ENCODE measurements around the gene CAPN10.

CAPN10 gene

GRCh38 chr2:240575101-240575965, 11.2 kb upstream of the CAPN10 start:
- no peak for FAIRE-seq

GRCh38 chr2:240576036-240576435, 10.5 kb upstream of the CAPN10 start:
- no peak for FAIRE-seq

- no peak for FAIRE-seq
Measured at GRCh38 chr2:240576436-240577205, 9.9 kb upstream of the CAPN10 start.

GRCh38 chr2:240577281-240578109, 9.0 kb upstream of the CAPN10 start:
- FAIRE-seq: no peak

DNA sequence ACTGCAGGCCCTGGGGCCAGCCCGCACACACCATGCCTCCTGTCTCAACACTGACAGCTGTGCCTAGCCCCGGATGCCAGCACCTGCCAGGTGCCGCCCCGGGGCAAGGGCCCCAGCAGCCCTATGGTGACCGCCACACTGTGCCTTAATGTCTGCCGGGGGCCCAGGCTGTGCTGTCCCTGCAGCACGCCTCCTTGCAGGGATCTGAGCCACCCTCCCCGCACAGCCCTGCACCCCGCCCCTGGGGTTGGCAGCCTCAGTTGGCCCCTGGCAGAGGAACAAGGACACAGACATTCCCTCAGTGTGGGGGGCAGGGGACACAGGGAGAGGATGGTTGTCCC, 8.5 kb upstream of the CAPN10 start:
- FAIRE-seq: no peak

- FAIRE-seq: no peak
Measured at GRCh38 chr2:240578488-240578887, 8.0 kb upstream of the CAPN10 start.

DNA sequence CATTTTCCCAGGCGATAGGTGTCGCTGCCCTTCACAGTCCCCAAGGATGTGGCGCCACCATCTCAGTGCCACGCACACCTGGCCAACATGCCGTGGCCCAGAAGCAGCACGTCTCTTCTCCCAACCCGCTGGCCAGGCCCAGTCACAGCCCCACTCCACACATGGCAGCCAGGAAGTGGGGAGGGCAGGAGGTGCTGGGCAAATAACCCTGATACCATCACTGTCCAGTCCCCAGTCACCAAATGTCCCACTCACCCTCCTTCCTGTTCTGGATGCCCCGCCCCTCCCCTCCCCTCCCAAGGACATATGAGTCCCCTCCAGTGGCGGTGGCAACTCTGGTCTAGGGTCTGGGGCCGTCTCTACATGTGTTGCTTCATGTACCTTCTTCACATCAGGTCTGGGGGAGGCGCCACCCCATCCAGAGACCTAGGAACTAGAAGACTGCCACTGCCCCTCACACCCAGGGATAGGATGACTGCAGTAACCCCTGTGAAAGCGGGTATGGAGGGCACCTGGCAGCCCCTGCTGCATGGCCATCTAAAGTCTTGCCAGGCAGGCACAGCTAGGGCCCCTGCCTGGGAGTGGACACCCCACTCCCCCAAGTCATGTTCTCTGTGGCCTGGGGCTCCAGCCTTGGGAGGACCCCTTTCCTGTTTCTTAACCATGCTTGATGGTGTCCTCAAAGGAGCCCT, 7.3 kb upstream of the CAPN10 start:
- FAIRE-seq: no peak

DNA sequence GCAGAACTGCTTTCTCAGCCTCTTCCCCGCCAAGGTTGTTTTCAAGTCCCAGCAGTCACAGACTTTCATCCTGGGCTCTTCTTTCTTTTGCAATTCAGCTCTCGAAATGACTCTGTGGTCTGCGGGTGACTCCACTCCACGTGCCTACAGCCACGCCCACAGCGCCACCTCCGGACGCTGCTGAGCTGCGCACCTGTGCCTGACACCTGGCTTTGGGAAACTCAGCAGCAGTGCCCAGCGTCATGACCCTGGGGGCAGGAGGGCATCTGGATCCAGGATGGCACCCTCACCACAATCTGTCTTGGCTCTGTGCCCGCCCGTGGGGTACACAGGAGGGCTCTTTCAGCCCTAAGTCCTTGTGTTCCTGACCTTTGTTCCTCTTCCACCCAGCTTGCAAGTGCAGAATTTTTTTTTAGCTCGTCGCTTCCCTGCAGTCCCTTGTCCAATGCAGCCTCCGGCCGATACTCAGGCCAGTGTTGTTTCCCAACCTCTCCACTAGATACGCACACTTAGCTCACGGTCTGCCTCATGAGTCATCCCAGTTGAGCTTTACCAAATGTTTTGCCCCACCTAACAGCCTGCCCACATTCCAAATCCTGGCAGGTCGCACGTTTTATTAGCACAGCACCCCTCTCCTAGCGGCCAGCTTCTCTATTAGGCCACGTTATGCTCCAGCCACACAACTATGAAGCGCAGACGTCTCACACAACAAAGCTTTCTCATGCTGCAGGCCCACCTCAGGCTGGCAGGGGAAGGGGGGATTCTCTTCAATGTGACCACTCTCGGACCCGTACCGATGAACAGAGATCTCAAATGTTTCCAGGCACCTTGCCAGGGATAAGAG, 6.5 kb upstream of the CAPN10 start:
- no peak for FAIRE-seq

DNA sequence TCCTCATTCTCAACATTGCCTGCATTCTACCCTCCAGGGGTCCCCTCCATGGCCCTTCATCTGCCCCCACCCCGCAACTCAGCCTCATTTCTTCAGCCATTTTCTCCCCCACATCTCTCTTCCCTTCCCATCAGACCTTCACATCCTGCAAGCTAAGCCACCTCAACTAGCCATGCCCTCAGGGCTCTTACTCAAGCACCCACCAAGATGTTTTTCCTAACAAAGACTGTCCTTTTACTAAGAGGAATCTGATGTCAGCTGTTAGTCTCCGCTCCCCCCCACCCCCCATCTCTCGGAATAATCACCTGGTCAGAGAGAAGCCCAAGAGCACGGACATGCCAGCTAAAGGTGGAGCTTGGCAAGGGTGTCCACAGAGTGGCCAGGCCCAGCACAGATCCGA, 4.7 kb upstream of the CAPN10 start:
- FAIRE-seq: no peak

DNA sequence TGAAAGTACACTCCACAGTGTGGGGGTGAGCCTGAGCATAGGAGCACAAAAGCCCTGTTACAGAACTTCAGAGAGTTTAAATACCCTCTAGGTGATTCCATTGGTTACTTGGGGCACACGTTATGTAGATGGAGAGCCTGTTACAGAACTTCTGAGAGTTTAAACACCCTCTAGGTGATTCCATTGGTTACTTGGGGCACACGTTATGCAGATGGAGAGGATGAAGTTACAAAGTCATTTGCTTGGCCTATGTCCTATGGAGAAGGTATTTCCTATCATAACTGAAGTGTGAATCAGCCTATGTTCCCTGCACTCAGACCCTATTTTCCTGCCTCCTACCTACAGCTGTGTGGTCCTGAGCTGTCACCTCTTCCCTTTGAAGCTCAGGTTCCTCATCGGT, 3.8 kb upstream of the CAPN10 start:
- no peak for FAIRE-seq

DNA sequence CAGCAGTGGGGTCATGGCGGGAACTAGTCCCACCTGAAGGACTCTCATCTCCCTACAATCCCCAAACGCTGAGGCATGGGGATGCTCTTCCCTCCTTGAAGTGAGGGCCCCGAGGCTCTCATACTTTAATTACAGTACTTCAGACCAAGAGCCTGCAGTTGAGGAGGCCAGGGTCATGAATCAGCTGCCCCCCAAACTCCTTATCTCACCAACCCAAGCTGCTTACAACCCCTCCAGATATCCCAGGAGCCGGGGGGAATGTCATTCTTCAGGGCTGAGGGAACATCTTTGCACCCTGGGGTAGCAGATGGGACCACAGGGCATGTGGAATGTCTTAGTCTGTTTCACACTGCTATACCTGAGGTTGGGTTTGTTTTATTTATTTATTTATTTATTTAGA, 2.8 kb upstream of the CAPN10 start:
- no peak for FAIRE-seq

DNA sequence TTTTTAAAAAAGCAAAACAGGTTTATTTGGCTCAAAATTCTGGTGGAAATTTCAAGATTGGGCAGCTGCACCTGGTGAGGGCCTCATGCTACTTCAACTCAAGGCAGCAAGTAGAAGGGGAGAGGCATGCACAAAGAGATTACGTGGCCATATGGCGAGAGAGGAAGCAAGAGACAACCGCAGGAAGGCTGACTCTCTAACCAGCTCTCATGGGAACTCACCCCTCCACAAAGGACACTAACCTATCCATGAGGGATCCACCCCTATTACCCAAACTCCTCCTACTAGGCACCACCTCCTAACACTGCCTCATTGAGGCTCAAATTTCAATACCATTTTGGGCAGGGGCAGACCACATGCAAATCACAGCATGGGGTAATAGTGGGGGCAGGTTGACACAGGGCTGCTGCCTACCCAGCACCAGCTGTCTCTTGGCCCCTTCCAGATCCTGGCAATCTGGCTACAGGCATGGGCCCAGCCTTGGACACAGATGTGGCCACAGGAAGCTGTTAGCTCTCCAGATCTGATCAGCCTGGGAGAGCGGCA, 2.0 kb upstream of the CAPN10 start:
- no peak for FAIRE-seq

DNA sequence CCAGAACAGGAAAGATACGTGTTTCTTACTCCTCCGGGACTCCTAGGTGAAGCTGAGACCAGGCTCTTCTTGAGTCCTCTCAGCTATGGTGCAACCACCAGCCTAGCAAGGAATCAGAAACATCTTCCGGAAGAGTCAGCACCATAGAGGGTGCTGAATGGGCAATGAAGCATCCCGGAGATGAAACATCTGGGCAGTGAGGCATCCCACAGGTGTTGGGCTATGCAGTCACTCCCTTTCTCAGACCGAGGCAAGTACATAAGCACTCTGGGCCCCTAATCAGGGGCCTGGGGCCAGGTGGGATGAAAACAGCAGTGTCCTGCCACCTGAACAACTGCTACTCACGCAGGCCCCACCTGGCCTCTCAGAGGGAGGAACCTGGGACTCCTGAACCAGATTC, 1.4 kb upstream of the CAPN10 start:
- FAIRE-seq: no peak

- FAIRE-seq: no peak
Measured at GRCh38 chr2:240585681-240586197, 795 bp upstream of the CAPN10 start.

DNA sequence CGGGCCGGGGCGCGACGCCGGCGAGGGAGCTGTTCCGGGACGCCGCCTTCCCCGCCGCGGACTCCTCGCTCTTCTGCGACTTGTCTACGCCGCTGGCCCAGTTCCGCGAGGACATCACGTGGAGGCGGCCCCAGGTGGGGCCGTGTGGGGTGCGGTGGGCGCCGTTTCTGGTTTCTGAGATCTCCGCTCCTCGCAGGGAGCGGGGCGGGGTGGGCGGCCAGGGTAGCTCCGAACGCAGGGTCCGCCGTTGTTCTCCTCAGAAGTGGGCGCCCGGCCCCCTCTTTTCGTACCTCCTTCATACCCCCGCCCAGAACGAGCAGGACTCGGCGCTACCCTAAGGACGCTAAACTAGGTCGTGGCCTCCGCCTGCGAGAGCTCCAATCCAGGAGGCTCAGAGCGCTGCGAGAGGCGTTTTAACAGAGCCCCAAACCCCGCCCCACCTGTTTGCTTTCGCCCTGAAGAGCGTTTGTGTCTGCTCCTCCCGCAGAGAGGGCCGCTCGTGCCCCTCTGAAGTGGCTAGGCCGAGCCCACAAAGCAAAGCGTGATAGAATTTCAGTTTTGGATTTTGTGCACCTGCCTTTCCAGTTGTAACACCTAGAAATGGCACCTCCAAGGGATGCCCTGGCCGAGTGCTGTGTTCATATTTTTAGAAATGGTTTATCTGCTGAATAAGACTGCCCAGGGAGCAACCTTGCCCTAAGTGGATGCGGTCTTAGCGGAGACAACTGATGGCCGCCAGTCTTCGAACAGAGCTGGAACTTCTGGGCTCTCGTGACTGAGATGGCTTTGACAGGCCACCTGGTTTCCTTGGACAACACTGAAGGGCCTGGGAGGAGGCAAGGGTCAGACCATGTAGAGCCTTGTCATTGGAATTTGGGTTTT, 626 bp downstream of the CAPN10 start:
- FAIRE-seq: no peak

DNA sequence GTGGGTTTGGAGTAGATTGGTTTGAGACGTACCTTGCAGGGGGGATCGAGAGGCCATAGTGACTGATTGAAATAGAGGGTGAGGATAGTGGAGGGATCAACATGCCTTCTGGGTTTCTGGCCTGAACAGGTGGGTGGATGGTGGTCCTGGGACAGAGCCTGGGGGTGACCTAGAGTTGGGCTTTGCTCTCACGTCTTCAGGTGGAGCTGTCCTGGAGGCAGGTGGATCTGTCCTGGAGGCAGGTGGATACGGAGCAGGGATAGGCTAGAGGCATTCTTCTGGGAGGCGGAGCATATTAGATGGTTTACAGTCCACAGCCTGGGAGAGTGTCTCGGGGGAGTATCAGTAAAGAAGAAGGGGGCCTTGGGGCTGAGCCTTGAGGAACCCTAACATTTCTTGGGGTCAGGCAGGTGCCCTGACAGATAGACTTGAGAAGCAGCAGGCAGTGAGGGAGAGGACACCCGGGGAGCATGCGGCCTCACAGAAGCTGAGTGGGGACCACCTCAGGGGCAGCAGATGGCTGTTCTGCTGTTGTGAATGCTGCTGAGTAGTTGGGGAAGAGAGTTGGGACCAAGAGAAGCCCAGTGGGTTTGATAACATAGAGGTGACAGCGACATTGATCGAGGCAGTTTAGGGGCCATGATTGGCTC, 1.6 kb downstream of the CAPN10 start:
- no peak for FAIRE-seq

GRCh38 chr2:240588669-240589068, 2.1 kb downstream of the CAPN10 start:
- no peak for FAIRE-seq

DNA sequence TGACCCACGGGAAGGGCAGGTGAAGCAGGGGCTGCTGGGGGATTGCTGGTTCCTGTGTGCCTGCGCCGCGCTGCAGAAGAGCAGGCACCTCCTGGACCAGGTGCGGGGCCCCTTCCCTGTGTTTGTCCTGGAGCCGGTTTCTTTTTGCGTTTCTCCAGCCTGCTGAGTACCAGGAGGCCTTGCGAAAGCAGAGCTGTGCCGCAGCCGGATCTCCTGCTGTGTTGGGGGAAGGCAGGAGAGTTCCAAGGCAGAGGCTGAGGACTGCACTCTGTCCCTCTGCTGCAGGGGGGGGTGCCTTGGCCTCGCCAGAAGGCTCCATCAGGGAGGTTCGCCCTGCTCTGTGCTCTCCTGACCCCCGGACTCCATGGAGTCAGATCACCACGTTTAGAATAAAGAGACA, 2.8 kb downstream of the CAPN10 start:
- no peak for FAIRE-seq

DNA sequence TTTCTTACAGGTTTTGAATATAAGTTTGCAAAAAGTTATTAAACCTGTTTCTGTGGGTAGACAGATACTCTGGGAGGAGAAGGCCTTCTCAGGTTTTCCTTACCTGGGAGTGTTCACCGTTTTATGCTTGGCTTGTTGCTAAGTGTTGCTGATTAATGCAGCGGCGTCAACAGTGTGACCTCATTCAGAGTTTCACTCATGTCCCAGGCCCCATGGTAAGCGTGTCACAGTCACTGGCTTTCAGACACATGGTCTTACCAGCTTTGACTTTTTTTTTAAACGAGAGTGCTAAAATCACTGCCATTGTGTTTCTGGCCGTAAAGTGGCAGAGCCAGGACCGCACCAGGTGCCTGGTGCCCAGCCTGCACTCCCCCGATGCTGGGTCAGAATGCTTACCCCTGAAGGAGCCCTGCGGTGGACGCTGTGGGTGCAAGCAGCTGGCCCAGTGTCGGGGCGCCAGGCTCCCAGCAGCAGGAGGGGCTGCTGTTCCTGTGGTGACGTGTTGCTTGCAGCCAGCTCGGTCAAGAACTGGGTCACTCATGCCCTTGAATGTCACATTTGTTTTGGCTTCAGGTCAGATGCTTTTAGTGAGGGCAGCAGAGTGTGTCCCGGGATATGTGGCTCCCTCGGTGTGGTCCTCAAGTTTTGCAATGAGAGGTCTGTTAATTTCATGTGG, 3.5 kb downstream of the CAPN10 start:
- no peak for FAIRE-seq

Data from endometrium (tissue), 2 donors.